ENCODE measurements around the gene SPSB1.
"Not testable (repeated sequence)": the region's sequence is repeated elsewhere in the genome, so short reads cannot be mapped to it uniquely, and the experiment has no call there.

Gene SPSB1

GRCh38 chr1:9369964-9370788, 77.5 kb downstream of the SPSB1 start:
- DNase-seq, result no peak

GRCh38 chr1:9371391-9371935, 78.8 kb downstream of the SPSB1 start:
- no peak for DNase-seq

- DNase-seq, result no peak
Observed at GRCh38 chr1:9371951-9372350, 79.3 kb downstream of the SPSB1 start.

- no peak for DNase-seq
Observed at GRCh38 chr1:9373619-9374018, 80.9 kb downstream of the SPSB1 start.

GRCh38 chr1:9374748-9375341, 82.2 kb downstream of the SPSB1 start:
- DNase-seq, result no peak

GRCh38 chr1:9375912-9376311, 83.2 kb downstream of the SPSB1 start:
- no peak for DNase-seq

GRCh38 chr1:9376430-9376829, 83.7 kb downstream of the SPSB1 start:
- no peak for DNase-seq

- DNase-seq, result no peak
Observed at GRCh38 chr1:9376886-9377333, 84.2 kb downstream of the SPSB1 start.

- no peak for DNase-seq
Observed at GRCh38 chr1:9378801-9379200, 86.1 kb downstream of the SPSB1 start.

GRCh38 chr1:9380711-9381110, 88.0 kb downstream of the SPSB1 start:
- DNase-seq, result no peak

- DNase-seq, result no peak
Observed at GRCh38 chr1:9382643-9383491, 90.2 kb downstream of the SPSB1 start.

GRCh38 chr1:9384128-9384527, 91.4 kb downstream of the SPSB1 start:
- DNase-seq, result no peak

- no peak for DNase-seq
Observed at GRCh38 chr1:9384751-9385245, 92.1 kb downstream of the SPSB1 start.

- DNase-seq, result not testable (repeated sequence)
Observed at GRCh38 chr1:9385392-9385791, 92.7 kb downstream of the SPSB1 start.

- no peak for DNase-seq
Observed at GRCh38 chr1:9385801-9386573, 93.3 kb downstream of the SPSB1 start.

GRCh38 chr1:9388335-9389180, 95.9 kb downstream of the SPSB1 start:
- DNase-seq, result no peak

GRCh38 chr1:9389968-9390367, 97.3 kb downstream of the SPSB1 start:
- no peak for DNase-seq

GRCh38 chr1:9391620-9392019, 98.9 kb downstream of the SPSB1 start:
- no peak for DNase-seq

- DNase-seq, result no peak
Observed at GRCh38 chr1:9394010-9394409, 101.3 kb downstream of the SPSB1 start.

- DNase-seq, result no peak
Observed at GRCh38 chr1:9395018-9395417, 102.3 kb downstream of the SPSB1 start.

- no peak for DNase-seq
Observed at GRCh38 chr1:9397047-9397446, 104.4 kb downstream of the SPSB1 start.

Data from central memory CD4-positive, alpha-beta T cell (primary cell).